ENCODE data around the gene ERG.

ERG gene

GRCh38 chr21:38474124-38474523 is 24.2 kb downstream of the ERG start:
- DNase-seq (ENCODE audit: low read depth), result no peak

DNA sequence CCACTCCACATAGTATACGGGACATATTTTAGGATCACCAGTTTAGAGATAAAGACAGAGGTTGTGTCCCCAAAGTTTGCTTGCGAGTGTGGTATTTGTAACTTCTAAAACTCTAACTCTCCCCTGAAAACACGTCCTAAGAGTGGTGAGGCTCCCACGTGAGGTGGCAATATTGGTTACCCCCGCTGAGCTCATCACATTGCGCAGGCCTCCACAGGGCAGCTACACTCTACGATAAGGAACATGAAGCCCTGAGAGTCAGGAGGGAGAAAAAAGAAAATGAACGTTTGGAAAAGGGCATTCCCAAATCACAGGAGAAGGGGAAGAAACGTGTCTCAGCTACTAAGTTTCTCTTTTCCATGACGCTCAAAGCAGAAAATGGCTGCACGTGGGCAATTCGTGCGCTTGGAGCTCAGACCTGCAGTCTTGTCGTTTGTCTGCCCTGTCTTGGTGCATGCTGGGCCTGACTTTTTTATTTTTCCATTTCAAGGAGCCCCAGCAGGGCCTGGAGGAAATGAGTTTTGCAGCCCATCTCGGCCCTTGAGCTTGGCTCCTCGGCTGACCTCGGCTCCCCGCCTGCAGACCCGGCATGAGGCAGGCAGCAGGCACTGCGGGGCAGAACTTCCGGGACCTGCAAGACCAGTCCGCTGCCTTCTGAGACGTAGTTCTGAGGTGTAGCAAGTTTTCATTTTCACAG is 25.7 kb downstream of the ERG start:
- no peak for DNase-seq (ENCODE audit: low read depth)

DNA sequence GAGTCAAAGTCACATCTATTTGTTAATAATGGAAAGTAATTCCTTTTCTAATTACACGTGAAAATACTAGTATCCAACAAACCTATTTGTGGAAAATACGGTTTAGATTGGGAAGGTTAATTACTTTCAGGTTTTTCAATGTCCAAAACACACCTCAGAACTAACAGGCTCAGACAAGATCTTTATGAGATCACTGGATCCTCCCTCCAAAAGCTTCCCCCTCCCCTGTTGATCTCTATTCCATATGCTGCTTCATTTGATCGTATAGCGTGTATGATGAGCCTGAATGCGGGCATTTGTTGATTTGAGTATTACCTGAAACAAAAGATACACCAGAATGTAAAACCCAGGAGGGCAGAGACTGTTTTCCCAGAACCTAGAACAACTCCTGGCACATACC is 26.5 kb downstream of the ERG start:
- no peak for DNase-seq (ENCODE audit: low read depth)

- no peak for DNase-seq (ENCODE audit: low read depth)
Observed at GRCh38 chr21:38470755-38471154, 27.5 kb downstream of the ERG start.

DNA sequence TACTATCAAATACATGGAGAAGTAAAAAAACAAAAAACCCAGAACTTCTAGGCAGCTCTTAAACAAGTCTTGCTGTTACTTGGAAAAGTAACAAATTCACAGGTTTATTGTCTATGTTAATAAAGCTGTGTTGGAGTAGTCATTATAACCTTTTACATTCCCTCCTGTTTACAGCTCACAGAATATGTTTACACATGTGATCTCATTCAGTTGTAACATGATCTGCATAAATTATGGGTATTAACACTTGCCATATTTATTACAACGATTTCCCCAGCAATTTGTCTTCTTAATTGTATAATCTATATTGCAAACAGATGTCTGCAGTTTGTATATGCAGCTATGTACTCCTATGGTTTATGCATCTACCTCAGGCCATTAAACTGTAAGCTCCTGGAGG is 28.6 kb downstream of the ERG start:
- DNase-seq (ENCODE audit: low read depth), result no peak

DNA sequence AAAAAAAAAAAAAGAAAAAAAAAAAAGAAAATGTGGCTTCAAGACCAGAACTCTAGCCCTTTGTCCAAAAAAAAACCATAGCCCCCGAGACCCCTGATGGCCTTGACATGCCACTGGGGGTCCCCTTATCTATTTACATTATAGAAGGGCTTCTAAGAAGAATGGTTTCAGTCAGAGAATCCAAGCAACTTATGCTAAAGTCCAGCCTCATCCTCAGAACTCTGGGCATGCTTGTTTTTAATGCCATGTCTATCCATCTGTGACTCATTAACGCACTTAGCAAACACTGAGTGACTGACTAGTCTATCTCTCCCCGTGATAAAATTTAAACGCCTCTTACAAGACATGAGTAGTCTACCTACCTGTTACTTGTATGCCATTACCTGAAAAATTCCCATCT is 29.3 kb downstream of the ERG start:
- DNase-seq (ENCODE audit: low read depth), result no peak

GRCh38 chr21:38467911-38468310 is 30.4 kb downstream of the ERG start:
- no peak for DNase-seq (ENCODE audit: low read depth)

- DNase-seq (ENCODE audit: low read depth), result no peak
Observed at GRCh38 chr21:38467374-38467773, 30.9 kb downstream of the ERG start.

- no peak for DNase-seq (ENCODE audit: low read depth)
Observed at GRCh38 chr21:38460171-38460742, 38.0 kb downstream of the ERG start.

DNA sequence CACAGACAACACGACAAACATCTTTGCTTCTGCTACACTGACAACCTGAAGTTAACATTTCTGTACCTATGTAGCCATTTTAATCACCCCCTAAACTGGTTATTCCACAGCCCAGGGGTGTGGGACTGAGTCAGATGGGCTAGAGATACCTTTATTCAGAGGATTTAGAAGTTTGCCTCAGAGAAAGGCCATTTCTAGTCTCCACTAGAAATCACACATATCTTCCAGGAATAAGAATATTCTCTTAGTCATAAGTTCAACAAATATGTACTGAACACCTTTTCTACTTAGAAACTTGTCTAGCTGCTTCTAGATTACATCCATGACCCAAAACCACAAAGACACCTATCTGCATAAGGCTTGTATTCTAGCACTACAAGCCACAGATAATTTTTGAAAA is 38.8 kb downstream of the ERG start:
- DNase-seq (ENCODE audit: low read depth), result no peak

DNA sequence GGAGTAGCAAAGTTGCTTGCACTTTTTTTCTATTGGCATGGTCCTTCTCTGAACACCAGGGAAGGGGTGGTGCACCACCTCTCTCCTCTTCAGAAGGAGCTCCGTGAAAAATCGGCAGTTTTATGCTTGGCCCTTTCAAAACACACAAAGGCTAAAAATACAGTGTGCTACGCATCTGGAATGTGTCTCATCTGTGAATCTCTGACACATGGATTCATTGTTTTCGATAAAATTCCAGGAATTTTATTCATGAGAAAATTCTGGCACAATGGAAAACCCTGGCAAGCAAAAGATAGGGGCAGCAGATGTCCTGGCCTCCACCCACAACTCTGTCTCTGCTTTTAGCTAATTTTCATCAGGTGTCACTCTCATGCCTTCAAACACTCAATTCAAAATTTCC is 42.9 kb downstream of the ERG start:
- no peak for DNase-seq (ENCODE audit: low read depth)

GRCh38 chr21:38454702-38455101 is 43.6 kb downstream of the ERG start:
- DNase-seq (ENCODE audit: low read depth), result no peak

DNA sequence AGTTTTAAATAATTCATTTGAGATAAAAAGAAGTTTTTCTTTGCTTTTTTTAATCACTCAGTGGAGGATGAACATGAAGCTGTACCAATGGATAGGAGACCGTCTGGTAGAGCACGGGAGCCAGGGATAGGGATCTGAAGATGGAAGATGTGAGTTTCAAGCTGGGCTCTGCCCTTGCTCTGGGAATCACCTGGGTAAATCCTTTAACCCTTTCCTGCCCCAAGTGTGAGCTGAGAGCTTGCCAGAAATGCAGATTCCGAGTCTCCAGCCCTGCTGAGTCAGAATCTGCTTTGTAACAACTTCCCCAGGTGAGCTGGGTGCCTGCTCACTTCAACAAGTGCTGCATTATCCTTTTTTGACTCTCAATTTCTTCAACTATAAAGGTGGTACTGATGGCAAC is 44.1 kb downstream of the ERG start:
- no peak for DNase-seq (ENCODE audit: low read depth)

DNA sequence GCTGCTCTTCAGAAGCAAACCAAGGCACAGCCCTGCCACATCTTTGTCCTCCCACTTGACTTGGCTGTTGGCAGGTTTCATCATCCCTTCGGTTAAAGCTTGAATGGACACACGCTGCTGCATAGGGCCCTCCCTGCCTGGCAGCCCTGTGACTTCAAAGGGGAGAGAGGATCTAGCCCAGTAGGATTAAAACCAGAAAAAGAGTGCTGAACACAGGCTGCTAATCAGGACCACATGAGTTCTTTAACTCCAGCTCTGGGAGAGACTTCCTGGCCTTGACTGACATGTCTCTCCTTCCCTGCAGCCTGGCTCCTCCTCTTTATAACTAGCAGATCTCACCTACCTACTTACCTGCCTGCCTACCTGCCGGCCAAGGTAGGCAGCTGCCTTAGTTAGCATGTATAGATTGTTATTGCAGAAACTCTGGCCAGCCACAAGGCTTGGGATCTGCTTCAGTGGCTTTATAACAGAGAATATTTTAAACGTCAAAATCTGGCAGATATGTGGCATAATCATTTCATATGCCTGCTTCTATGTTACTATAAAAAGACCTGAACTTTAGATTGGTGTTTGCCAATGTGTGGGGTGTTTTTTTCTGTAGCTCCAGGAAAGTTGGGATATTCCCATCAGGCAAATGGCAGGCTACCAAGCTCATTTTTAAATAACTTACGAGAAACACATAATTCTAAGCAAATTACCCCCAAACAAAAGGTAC is 49.4 kb downstream of the ERG start:
- no peak for DNase-seq (ENCODE audit: low read depth)

DNA sequence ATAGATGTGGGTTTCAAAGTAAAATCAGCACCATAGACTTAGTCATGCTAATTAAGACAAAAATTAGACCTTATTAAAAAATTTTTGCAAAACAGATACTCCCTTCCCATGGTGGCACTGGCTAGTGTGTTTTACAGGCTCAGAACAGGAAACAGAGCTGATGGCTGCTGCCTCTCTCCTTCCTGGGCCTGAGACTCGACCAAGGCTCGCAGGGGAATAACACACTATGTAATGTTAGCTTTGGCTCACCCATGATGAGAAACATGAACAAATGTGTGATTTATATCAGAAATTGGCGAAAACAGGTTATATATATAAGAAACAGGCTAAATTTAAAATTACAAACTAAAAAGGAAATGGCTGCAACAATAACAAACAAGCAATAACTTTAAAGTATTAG is 50.7 kb downstream of the ERG start:
- DNase-seq (ENCODE audit: low read depth), result no peak

- no peak for DNase-seq (ENCODE audit: low read depth)
Observed at GRCh38 chr21:38444691-38445090, 53.6 kb downstream of the ERG start.

DNA sequence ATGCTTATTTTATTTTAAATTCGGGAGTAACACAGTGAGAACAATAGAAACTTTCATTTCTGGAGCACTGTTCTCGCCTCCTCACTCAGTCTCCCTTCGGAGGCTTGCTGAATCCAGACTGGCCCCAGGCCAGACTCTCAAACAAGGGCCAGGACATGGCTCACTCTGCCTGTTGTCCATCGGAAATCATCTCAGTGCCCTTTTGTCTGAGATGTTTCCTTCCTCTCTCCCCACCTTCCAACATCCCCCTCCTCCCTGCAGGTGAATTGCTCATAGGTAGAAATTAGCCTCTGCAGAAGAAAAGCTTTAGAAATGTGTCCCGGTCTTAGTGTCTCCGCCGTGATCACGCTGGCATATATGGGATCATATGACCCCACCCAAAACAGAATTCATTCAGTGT is 55.2 kb downstream of the ERG start:
- DNase-seq (ENCODE audit: low read depth), result no peak

DNA sequence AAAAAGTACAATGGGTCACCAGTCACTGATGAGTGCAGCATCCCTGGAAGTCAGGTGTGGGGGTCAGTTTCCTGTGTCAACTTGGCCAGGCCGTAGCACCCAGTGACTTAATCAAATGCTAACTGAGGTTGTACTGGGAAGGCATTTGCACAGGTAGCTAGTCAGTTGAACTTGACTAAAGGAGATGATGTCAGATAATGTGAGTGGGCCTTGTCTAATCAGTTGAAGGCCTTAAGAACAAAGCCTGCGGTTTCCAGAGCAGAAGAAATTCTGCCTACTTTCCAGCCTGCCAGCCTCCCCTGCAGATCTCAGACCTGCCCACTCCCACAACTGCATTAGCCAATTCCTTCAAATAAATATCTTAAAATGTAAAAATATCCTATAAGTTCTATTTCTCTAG is 57.1 kb downstream of the ERG start:
- DNase-seq (ENCODE audit: low read depth), result no peak

DNA sequence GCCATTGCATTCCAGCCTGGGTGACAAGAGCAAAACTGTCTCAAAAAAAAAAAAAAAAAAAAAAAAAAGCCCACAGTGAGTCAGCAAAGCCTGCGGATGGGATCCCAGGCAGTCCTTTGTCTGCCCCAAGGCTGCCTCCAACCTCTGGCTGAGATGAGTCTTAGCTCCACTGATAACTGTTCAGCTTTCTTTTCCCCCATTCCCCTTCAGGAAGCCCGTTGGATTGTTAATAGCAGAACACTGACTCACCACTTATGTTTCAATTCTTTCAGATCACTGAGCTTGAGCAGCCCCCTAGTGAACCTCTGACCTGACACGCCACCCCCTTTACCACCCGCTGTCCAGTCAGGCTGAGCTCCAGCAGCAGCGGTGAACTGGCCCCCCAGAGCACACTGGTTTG is 57.5 kb downstream of the ERG start:
- DNase-seq (ENCODE audit: low read depth), result no peak

GRCh38 chr21:38439957-38440356 is 58.3 kb downstream of the ERG start:
- no peak for DNase-seq (ENCODE audit: low read depth)

- no peak for DNase-seq (ENCODE audit: low read depth)
Observed at GRCh38 chr21:38439426-38439825, 58.9 kb downstream of the ERG start.

- DNase-seq (ENCODE audit: low read depth), result no peak
Observed at GRCh38 chr21:38438462-38438893, 59.8 kb downstream of the ERG start.

GRCh38 chr21:38436341-38436740 is 61.9 kb downstream of the ERG start:
- no peak for DNase-seq (ENCODE audit: low read depth)

All from T-helper 22 cell (primary cell).